ENCODE results near the gene KLHL22.
"Not testable (repeated sequence)": the region's sequence is repeated elsewhere in the genome, so short reads cannot be mapped to it uniquely, and the experiment has no call there.

DNA sequence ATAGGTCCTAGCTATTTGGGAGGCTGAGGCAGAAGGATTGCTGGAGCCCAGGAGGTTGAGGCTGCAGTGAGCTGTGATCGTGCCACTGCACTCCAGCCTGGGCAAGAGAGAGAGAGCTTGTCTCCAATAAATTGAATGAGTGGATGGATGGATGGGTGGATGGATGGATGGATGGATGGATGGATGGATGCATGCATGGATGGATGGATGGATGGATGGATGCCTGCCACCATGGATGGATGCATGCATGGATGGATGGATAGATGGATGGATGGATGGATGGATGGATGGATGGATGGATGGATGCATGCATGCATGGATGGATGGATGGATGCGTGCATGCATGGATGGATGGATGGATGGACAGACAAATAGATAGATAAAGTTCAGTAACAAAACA lies 25.1 kb downstream of the KLHL22 start:
- TF ChIP-seq, protein P1, sequence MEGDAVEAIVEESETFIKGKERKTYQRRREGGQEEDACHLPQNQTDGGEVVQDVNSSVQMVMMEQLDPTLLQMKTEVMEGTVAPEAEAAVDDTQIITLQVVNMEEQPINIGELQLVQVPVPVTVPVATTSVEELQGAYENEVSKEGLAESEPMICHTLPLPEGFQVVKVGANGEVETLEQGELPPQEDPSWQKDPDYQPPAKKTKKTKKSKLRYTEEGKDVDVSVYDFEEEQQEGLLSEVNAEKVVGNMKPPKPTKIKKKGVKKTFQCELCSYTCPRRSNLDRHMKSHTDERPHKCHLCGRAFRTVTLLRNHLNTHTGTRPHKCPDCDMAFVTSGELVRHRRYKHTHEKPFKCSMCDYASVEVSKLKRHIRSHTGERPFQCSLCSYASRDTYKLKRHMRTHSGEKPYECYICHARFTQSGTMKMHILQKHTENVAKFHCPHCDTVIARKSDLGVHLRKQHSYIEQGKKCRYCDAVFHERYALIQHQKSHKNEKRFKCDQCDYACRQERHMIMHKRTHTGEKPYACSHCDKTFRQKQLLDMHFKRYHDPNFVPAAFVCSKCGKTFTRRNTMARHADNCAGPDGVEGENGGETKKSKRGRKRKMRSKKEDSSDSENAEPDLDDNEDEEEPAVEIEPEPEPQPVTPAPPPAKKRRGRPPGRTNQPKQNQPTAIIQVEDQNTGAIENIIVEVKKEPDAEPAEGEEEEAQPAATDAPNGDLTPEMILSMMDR (IDR thresholded peaks at IDR 0.05): not testable (repeated sequence)
- TF ChIP-seq POLR2AphosphoS5 (IDR thresholded peaks at IDR 0.05; ENCODE audit: low read depth, low read length); SIN3A (IDR thresholded peaks at IDR 0.05; ENCODE audit: borderline replicate concordance, insufficient read depth, low read depth, low read length); TCF7L2 (IDR thresholded peaks at IDR 0.05; ENCODE audit: low read depth, low read length): not testable (repeated sequence)

Measured in Panc1 (cell line).